HepG2 (cell line): Measurements from ENCODE around the gene ZIC4. TPM values are rescaled to one million over a fixed set of nuclear protein-coding genes. Genes with fewer than 3 reads are reported as not detected.

Source experiments
- ATAC-seq: fragments of 200-7000 bp; cut with Tn5 transposase; 3 replicates; pipeline ENCODE4 v1.9.1; 2020; ENCODE audit warnings: mild to moderate bottlenecking, moderate library complexity
- BruUV-seq: library from RNA; stranded (reverse); fragments of 400-500 nt; replicated peaks from 2 replicates; lab custom pipeline; 2021; lab: Mats Ljungman, UMichigan
- CTCF ChIA-PET: fragments of 300-600 bp; formaldehyde crosslinking; extraction: SDS; loops from one replicate; lab custom pipeline; 2021; ENCODE audit warnings: low total read pairs, inconsistent platforms, low intra/inter-chr PET ratio; lab: Yijun Ruan, JAX
- POLR2A ChIA-PET: fragments of 350-600 bp; sonication (Branson Sonifier 250); formaldehyde crosslinking; loops from one replicate; lab custom pipeline; 2020; ENCODE audit warnings: antibody characterized with exemption, inconsistent platforms; lab: Yijun Ruan, JAX
- DNase-seq: peaks from one replicate; pipeline ENCODE4 v3.0.0-alpha.2; 2015; ENCODE audit warnings: low spot score
- FAIRE-seq: peaks from 3 replicates; lab custom pipeline; 2011; peaks lifted over from hg19 to GRCh38; lab: Jason Lieb, UNC
- H2AFZ ChIP-seq: one replicate; pipeline ENCODE4 v1.6.1; 2011; ENCODE audit warnings: low read length, inconsistent platforms
- H3K27ac ChIP-seq: fragments of 300-600 bp; 3 replicates; pipeline ENCODE4 v1.8.0; 2011; ENCODE audit warnings: mixed run types, mild to moderate bottlenecking, mixed read lengths, low read length, inconsistent platforms; ENCODE audit not compliant: insufficient read depth; ENCODE audit errors: extremely low read length
- H3K27me3 ChIP-seq, 2 experiments: fragments of 200-600 bp in 1 of 2; 2 replicates in 1 of 2; 3 replicates in 1 of 2; pipeline versions ENCODE4 v1.6.0 to v1.8.0; 2011; ENCODE audit warnings: low read length in 2 of 2, mild to moderate bottlenecking in 2 of 2, moderate library complexity in 2 of 2, inconsistent platforms in 1 of 2; ENCODE audit not compliant: insufficient read depth in 2 of 2, control insufficient read depth in 1 of 2
- H3K36me3 ChIP-seq, 2 experiments: fragments of 200-600 bp in 1 of 2; replicated peaks in 1 of 2; 2 replicates in 1 of 2; 3 replicates in 1 of 2; pipeline versions ENCODE4 v1.5.1 to v1.8.0; 2011; ENCODE audit warnings: low read length in 2 of 2, inconsistent platforms in 1 of 2; ENCODE audit not compliant: insufficient read depth in 2 of 2, control insufficient read depth in 1 of 2
- H3K4me1 ChIP-seq: 2 replicates; pipeline ENCODE4 v1.5.1; 2012; ENCODE audit warnings: low read length, inconsistent platforms; ENCODE audit not compliant: insufficient read depth
- H3K4me2 ChIP-seq: 2 replicates; pipeline ENCODE4 v1.6.0; 2011; ENCODE audit warnings: low read depth, low read length, inconsistent platforms
- H3K4me3 ChIP-seq, 3 experiments: fragments of 200-600 bp in 1 of 3; sonication (generic), shearing (Covaris generic) in 1 of 3; replicated peaks in 1 of 3; 2 replicates each; pipeline ENCODE4 v1.5.1; 2011 to 2016; ENCODE audit warnings: low read length in 3 of 3, inconsistent platforms in 2 of 3, low read depth in 2 of 3, mild to moderate bottlenecking in 2 of 3, control low read depth in 1 of 3, mixed read lengths in 1 of 3; ENCODE audit not compliant: insufficient read depth in 1 of 3
- H3K79me2 ChIP-seq: one replicate; pipeline ENCODE4 v1.6.1; 2011; ENCODE audit warnings: low read length, inconsistent platforms; ENCODE audit not compliant: insufficient read depth
- H3K9ac ChIP-seq: 2 replicates; pipeline ENCODE4 v1.6.0; 2011; ENCODE audit warnings: mild to moderate bottlenecking, low read depth, low read length, inconsistent platforms; ENCODE audit not compliant: insufficient read depth
- H3K9me3 ChIP-seq: 2 replicates; pipeline ENCODE4 v1.5.1; 2012; ENCODE audit warnings: mild to moderate bottlenecking, low read length
- H4K20me1 ChIP-seq: 2 replicates; pipeline ENCODE4 v1.6.0; 2011; ENCODE audit warnings: inconsistent platforms, mild to moderate bottlenecking, low read length, moderate library complexity; ENCODE audit not compliant: insufficient read depth
- ESRRA ChIP-seq: sonication (generic); formaldehyde crosslinking; IDR thresholded peaks from 2 replicates; pipeline ENCODE4 v1.5.1; 2020; ENCODE audit warnings: mild to moderate bottlenecking, low read depth, missing genetic modification reagents
- KDM5A ChIP-seq: fragments of 200-600 bp; sonication (generic); IDR thresholded peaks from 2 replicates; pipeline ENCODE4 v1.7.0; 2018; ENCODE audit warnings: antibody characterized with exemption, mild to moderate bottlenecking, low read length, borderline replicate concordance
- MEF2D ChIP-seq: sonication (generic); formaldehyde crosslinking; IDR thresholded peaks from 2 replicates; pipeline ENCODE4 v1.5.1; 2020; ENCODE audit warnings: mild to moderate bottlenecking, missing genetic modification reagents
- RAD51 ChIP-seq: fragments of 450-650 bp; IDR thresholded peaks from 2 replicates; pipeline ENCODE4 v1.6.1; 2016; ENCODE audit warnings: borderline replicate concordance
- ZNF260 ChIP-seq: sonication (generic); formaldehyde crosslinking; IDR thresholded peaks from 2 replicates; pipeline ENCODE4 v1.4.0; 2020; ENCODE audit warnings: missing genetic modification reagents, low read depth, mild to moderate bottlenecking, borderline replicate concordance
- ZNF382 ChIP-seq: sonication (generic); formaldehyde crosslinking; IDR thresholded peaks from 2 replicates; pipeline ENCODE4 v1.5.0; 2020; ENCODE audit warnings: missing genetic modification reagents, mild to moderate bottlenecking, borderline replicate concordance
- ZNF496 ChIP-seq: sonication (generic); formaldehyde crosslinking; IDR thresholded peaks from 2 replicates; pipeline ENCODE4 v1.8.1; 2023; ENCODE audit warnings: mild to moderate bottlenecking, moderate library complexity, missing genetic modification reagents; ENCODE audit not compliant: insufficient replicate concordance
- ZNF572 ChIP-seq: sonication (generic); formaldehyde crosslinking; IDR thresholded peaks from 2 replicates; pipeline ENCODE4 v1.5.1; 2020; ENCODE audit warnings: mild to moderate bottlenecking, missing genetic modification reagents
- ZNF670 ChIP-seq: sonication (generic); formaldehyde crosslinking; IDR thresholded peaks from 2 replicates; pipeline ENCODE4 v1.8.0; 2022; ENCODE audit warnings: mild to moderate bottlenecking, missing genetic modification reagents, borderline replicate concordance
- ZNF703 ChIP-seq: sonication (generic); formaldehyde crosslinking; IDR thresholded peaks from 2 replicates; pipeline ENCODE4 v1.5.1; 2020; ENCODE audit warnings: missing genetic modification reagents, mild to moderate bottlenecking, moderate library complexity, borderline replicate concordance
- WGBS: methylation state at CpG from one replicate; pipeline ENCODE4 v1.1.6; 2017; ENCODE audit warnings: low lambda C conversion rate; 5-methylcytosine and 5-hydroxymethylcytosine counted together
- in situ Hi-C: cut with HindIII; loops from 2 replicates; pipeline ENCODE4 v1.10.0; 2017; ENCODE audit warnings: low pct_unique_long_range_greater_than_20kb; ENCODE audit not compliant: extremely low pct_ligation_motif_present
- intact Hi-C: fragments of 100-400 bp; cut with micrococcal nuclease; formaldehyde crosslinking; loops from one replicate; pipeline ENCODE4 v1.10.0; 2022; ENCODE audit not compliant: unreplicated experiment
- polyA plus RNA-seq, 8 experiments: library from polyadenylated mRNA; depleted of rRNA in 3 of 8; stranded (reverse) in 7 of 8; unstranded in 1 of 8; fragments of >200 nt; fragmentation: Illumina TruSeq in 4 of 8; extraction: Trizol in 4 of 8; gene quantifications; 2 replicates each; pipeline versions ENCODE4 v1.2.1 to v1.2.3, GENCODE V29; 2011 to 2016; ENCODE audit warnings: low read depth in 4 of 8, missing spikeins in 1 of 8, mixed read lengths in 1 of 8; ENCODE audit not compliant: insufficient read depth in 1 of 8
- total RNA-seq, 5 experiments: library from RNA; depleted of rRNA; stranded (reverse); fragments of >200 nt; fragmentation: Illumina TruSeq; extraction: Trizol; gene quantifications; 2 replicates each; pipeline ENCODE4 v1.2.3, GENCODE V29; 2016; ENCODE audit warnings: low read depth in 1 of 5
- TF ChIP-seq, protein P1 (sequence below): sonication (generic); formaldehyde crosslinking; IDR thresholded peaks from 2 replicates; pipeline ENCODE4 v1.4.0; 2020; ENCODE audit warnings: missing genetic modification reagents
- TF ChIP-seq, protein P2 (sequence below): sonication (generic); formaldehyde crosslinking; IDR thresholded peaks from 2 replicates; pipeline ENCODE4 v1.4.0; 2020; ENCODE audit warnings: missing genetic modification reagents

ZIC4 gene
- total and polyA plus RNA-seq, 2 of the 13 experiments (the other 11 are each of a cell fraction or from before 2014, with no cell fraction given), result not detected

DNA sequence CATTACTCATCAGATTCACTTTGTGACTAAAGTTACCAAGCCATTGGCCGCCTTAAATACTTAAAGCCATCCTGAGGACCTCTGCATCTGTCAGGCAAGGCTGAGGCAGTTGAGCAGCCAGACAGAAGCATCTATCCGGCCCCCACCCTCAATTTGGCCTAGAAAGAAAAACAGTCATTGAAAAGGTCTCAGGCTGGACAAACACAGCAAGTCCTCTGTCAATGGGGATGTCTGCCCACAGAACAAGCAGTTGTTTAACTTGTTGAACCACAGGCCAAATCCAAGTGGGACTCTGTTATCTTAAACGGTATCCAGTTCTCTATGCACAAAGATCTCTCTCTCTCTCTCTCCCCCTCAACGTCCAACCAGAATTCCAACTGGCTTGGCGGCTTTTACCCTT, 2.8 kb downstream of the ZIC4 start:
- CTCF ChIA-PET, result no interaction called here
- H3K9ac ChIP-seq, result no peak overlapping the region
- no peak overlapping the region for H2AFZ ChIP-seq
- in situ Hi-C loops (no loop called here), intact Hi-C loops (no loop called here)
- FAIRE-seq, result no peak
- H3K4me2 ChIP-seq, result no peak overlapping the region
- no peaks in the 10 kb centered on the region for H4K20me1 ChIP-seq
- TF ChIP-seq RAD51 (no peak), ZNF496 (CRISPR knock-in tag) (no peak), KDM5A (no peak), ZNF670 (CRISPR knock-in tag) (no peak), ZNF703 (no peak), ESRRA (CRISPR knock-in tag) (no peak), ZNF572 (CRISPR knock-in tag) (no peak), ZNF382 (CRISPR knock-in tag) (no peak), ZNF260 (CRISPR knock-in tag) (no peak), MEF2D (CRISPR knock-in tag) (no peak)
- TF ChIP-seq, protein P1, sequence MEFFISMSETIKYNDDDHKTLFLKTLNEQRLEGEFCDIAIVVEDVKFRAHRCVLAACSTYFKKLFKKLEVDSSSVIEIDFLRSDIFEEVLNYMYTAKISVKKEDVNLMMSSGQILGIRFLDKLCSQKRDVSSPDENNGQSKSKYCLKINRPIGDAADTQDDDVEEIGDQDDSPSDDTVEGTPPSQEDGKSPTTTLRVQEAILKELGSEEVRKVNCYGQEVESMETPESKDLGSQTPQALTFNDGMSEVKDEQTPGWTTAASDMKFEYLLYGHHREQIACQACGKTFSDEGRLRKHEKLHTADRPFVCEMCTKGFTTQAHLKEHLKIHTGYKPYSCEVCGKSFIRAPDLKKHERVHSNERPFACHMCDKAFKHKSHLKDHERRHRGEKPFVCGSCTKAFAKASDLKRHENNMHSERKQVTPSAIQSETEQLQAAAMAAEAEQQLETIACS (CRISPR knock-in tag), result no peak
- TF ChIP-seq, protein P2, sequence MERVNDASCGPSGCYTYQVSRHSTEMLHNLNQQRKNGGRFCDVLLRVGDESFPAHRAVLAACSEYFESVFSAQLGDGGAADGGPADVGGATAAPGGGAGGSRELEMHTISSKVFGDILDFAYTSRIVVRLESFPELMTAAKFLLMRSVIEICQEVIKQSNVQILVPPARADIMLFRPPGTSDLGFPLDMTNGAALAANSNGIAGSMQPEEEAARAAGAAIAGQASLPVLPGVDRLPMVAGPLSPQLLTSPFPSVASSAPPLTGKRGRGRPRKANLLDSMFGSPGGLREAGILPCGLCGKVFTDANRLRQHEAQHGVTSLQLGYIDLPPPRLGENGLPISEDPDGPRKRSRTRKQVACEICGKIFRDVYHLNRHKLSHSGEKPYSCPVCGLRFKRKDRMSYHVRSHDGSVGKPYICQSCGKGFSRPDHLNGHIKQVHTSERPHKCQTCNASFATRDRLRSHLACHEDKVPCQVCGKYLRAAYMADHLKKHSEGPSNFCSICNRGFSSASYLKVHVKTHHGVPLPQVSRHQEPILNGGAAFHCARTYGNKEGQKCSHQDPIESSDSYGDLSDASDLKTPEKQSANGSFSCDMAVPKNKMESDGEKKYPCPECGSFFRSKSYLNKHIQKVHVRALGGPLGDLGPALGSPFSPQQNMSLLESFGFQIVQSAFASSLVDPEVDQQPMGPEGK, result no peak
- POLR2A ChIA-PET, result no interaction called here
- H3K36me3 ChIP-seq, result no peaks in the 10 kb centered on the region
- H3K4me1 ChIP-seq, result no peaks in the 10 kb centered on the region
- H3K27ac ChIP-seq, result no peak overlapping the region
- 8% methylated on average over 5 of the region's 5 CpGs for WGBS
- ATAC-seq, result no peak
- no peak overlapping the region for H3K4me3 ChIP-seq
- BruUV-seq, result no TSS peak
- DNase-seq, result no peak
- H3K27me3 ChIP-seq, result peaks cover 2 to 53% of the 10 kb centered on the region in 2 experiments
- no peaks in the 10 kb centered on the region for H3K79me2 ChIP-seq
- no peaks in the 10 kb centered on the region for H3K9me3 ChIP-seq
